Astrocyte of the spinal cord (primary cell): Measurements from ENCODE around the gene NR4A3.

Experiments used
- DNase-seq: peaks from one replicate; pipeline ENCODE4 v3.0.0; 2011; ENCODE audit warnings: low read depth, low spot score
- H3K4me3 ChIP-seq: 2 replicates; pipeline ENCODE4 v1.5.1; 2011; ENCODE audit warnings: low read depth, mild to moderate bottlenecking, low read length, moderate library complexity
- CTCF ChIP-seq: IDR thresholded peaks from 2 replicates; pipeline ENCODE4 v1.5.1; 2012; ENCODE audit warnings: low read depth, mild to moderate bottlenecking, low read length, inconsistent platforms
- in situ Hi-C: cut with HindIII; loops from 2 replicates; pipeline ENCODE4 v1.10.0; 2017; ENCODE audit warnings: low sequenced_read_pairs

The NR4A3 gene

DNA sequence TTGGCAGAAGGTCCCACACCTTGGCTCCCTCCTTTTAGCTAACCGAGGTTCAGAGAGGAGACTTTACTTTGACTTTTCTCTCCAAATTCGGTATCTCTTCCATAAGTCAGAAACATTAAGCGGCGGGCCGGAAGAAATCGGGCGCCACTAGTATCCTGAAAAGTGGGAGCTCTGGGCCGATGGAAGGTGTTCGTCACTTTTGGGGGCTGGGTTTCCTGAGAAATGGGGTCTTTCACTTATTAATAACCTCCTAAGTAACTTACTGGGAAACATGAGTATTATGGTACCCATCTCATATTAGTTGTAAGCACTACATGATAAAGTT lies 85.5 kb downstream of the NR4A3 start:
- in situ Hi-C loops, result no loop called here
- no peak for TF ChIP-seq CTCF

GRCh38 chr9:99911600-99911999 lies 89.9 kb downstream of the NR4A3 start:
- no peak overlapping the region for H3K4me3 ChIP-seq
- no peak for DNase-seq
- TF ChIP-seq CTCF, result no peak
- in situ Hi-C loops, result no loop called here

More for the DNA sequence above, 85.5 kb downstream of the NR4A3 start:
- peak; percentile 9 for DNase-seq
- peak overlapping the region; percentile 84 for H3K4me3 ChIP-seq
